ENCODE measurements around the gene COPE.

- TF ChIP-seq SIN3A (IDR thresholded peaks at IDR 0.05; ENCODE audit: borderline replicate concordance, insufficient read depth, low read length) (no peak), TAF1 (IDR thresholded peaks at IDR 0.05; ENCODE audit: borderline replicate concordance, insufficient read depth, low read length) (no peak), REST (IDR thresholded peaks at IDR 0.05; ENCODE audit: insufficient read depth in 1 of 2, low read depth in 2 of 2, low read length in 2 of 2) (no peak), POLR2AphosphoS5 (IDR thresholded peaks at IDR 0.05; ENCODE audit: low read depth, low read length) (no peak), FOXP2 (optimal IDR thresholded peaks at IDR 0.05; ENCODE audit: borderline replicate concordance, extremely low read depth, extremely low read length, insufficient read depth) (no peak)
Observed at GRCh38 chr19:18898607-18899408, 20.4 kb downstream of the COPE start.
